Hepatocyte (in vitro differentiated cells): ENCODE data around the gene ATP4A. TPM values are rescaled to one million over a fixed set of nuclear protein-coding genes. Genes with fewer than 3 reads are reported as not detected.

ENCODE experiments used
- DNase-seq: peaks from one replicate; pipeline ENCODE4 v3.0.0-alpha.2; 2016; ENCODE audit warnings: low spot score
- H2AFZ ChIP-seq: fragments of 200-600 bp; sonication (generic); 2 replicates; pipeline ENCODE4 v1.6.0; 2016; ENCODE audit warnings: antibody characterized with exemption, mild to moderate bottlenecking
- H3K27ac ChIP-seq: fragments of 200-600 bp; sonication (generic); 2 replicates; pipeline ENCODE4 v1.5.1; 2016; ENCODE audit warnings: mild to moderate bottlenecking
- H3K27me3 ChIP-seq: fragments of 200-600 bp; sonication (generic); 2 replicates; pipeline ENCODE4 v1.6.1; 2016
- H3K36me3 ChIP-seq: fragments of 200-600 bp; sonication (generic); replicated peaks from 2 replicates; pipeline ENCODE4 v1.5.1; 2016; ENCODE audit warnings: low read depth; ENCODE audit not compliant: insufficient read depth
- H3K4me1 ChIP-seq: fragments of 200-600 bp; sonication (generic); 2 replicates; pipeline ENCODE4 v1.5.1; 2016; ENCODE audit warnings: mild to moderate bottlenecking, moderate library complexity; ENCODE audit not compliant: insufficient read depth
- H3K4me2 ChIP-seq: fragments of 200-600 bp; sonication (generic); 2 replicates; pipeline ENCODE4 v1.6.0; 2016
- H3K4me3 ChIP-seq: fragments of 200-600 bp; sonication (generic); 2 replicates; pipeline ENCODE4 v1.5.1; 2016; ENCODE audit warnings: mild to moderate bottlenecking
- H3K79me2 ChIP-seq: fragments of 200-600 bp; sonication (generic); 2 replicates; pipeline ENCODE4 v1.6.0; 2017; ENCODE audit warnings: mild to moderate bottlenecking
- H3K9me2 ChIP-seq: fragments of 200-600 bp; sonication (generic); replicated peaks from 2 replicates; pipeline ENCODE4 v1.6.0; 2017; ENCODE audit warnings: mild to moderate bottlenecking; ENCODE audit not compliant: insufficient read depth
- H3K9me3 ChIP-seq: fragments of 200-600 bp; sonication (generic); 2 replicates; pipeline ENCODE4 v1.5.1; 2016; ENCODE audit warnings: low read depth, mild to moderate bottlenecking
- H4K20me1 ChIP-seq: fragments of 200-600 bp; sonication (generic); 2 replicates; pipeline ENCODE4 v1.6.0; 2016; ENCODE audit warnings: mild to moderate bottlenecking; ENCODE audit not compliant: insufficient read depth, poor library complexity, severe bottlenecking
- CTCF ChIP-seq: fragments of 200-600 bp; sonication (generic); IDR thresholded peaks from 2 replicates; pipeline ENCODE4 v1.5.1; 2016; ENCODE audit warnings: antibody characterized with exemption, mild to moderate bottlenecking; ENCODE audit not compliant: poor library complexity
- EZH2 ChIP-seq: fragments of 200-600 bp; sonication (generic); IDR thresholded peaks from 2 replicates; pipeline ENCODE4 v1.6.1; 2016; ENCODE audit warnings: antibody characterized with exemption, mild to moderate bottlenecking, borderline replicate concordance
- EZH2phosphoT487 ChIP-seq: fragments of 200-600 bp; sonication (generic); IDR thresholded peaks from one replicate; pipeline ENCODE4 v1.6.1; 2018; ENCODE audit warnings: antibody characterized with exemption, mild to moderate bottlenecking, low read depth, moderate library complexity; ENCODE audit not compliant: unreplicated experiment, severe bottlenecking
- WGBS: methylation state at CpG from one replicate; pipeline ENCODE4 v1.1.6; 2016; ENCODE audit warnings: low lambda C conversion rate; ENCODE audit errors: missing lambda C conversion rate; 5-methylcytosine and 5-hydroxymethylcytosine counted together
- polyA plus RNA-seq: library from polyadenylated mRNA; unstranded; fragments of >200 nt; fragmentation: Nextera tagmentation; extraction: Ambion mirVana; gene quantifications from 2 replicates; pipeline ENCODE4 v1.2.1, GENCODE V29; 2016
- total RNA-seq: library from RNA; depleted of rRNA; stranded (reverse); fragments of >200 nt; gene quantifications from 2 replicates; pipeline ENCODE4 v1.2.3, GENCODE V29; 2014

ATP4A gene
- total and polyA plus RNA-seq, 2 experiments from 2014 or later: 3.5 to 5.0 TPM

- Histone ChIP-seq H2AFZ (no peak overlapping the region), H3K27me3 (no peaks in the 10 kb centered on the region), H3K9me2 (no peaks in the 10 kb centered on the region), H3K36me3 (no peaks in the 10 kb centered on the region), H3K4me1 (no peaks in the 10 kb centered on the region), H3K4me2 (no peak overlapping the region), H3K27ac (no peak overlapping the region), H3K79me2 (no peaks in the 10 kb centered on the region), H3K9me3 (no peaks in the 10 kb centered on the region), H3K4me3 (no peak overlapping the region), H4K20me1 (no peaks in the 10 kb centered on the region)
- TF ChIP-seq CTCF (no peak), EZH2 (no peak), EZH2phosphoT487 (no peak)
- no peak for DNase-seq
- 65% methylated on average over 5 of the region's 5 CpGs for WGBS
These were observed 5.9 kb upstream of the ATP4A start for GRCh38 chr19:35569281-35569781.

GRCh38 chr19:35566738-35567137, 3.3 kb upstream of the ATP4A start:
- Histone ChIP-seq H3K36me3 (no peaks in the 10 kb centered on the region), H3K27ac (no peak overlapping the region), H3K4me2 (no peak overlapping the region), H3K79me2 (no peaks in the 10 kb centered on the region), H2AFZ (no peak overlapping the region), H3K27me3 (no peaks in the 10 kb centered on the region), H3K9me3 (no peaks in the 10 kb centered on the region), H3K9me2 (no peaks in the 10 kb centered on the region), H3K4me1 (no peaks in the 10 kb centered on the region), H3K4me3 (no peak overlapping the region), H4K20me1 (no peaks in the 10 kb centered on the region)
- no peak for DNase-seq
- TF ChIP-seq CTCF (no peak), EZH2phosphoT487 (no peak), EZH2 (no peak)
- WGBS: 93% methylated on average over 7 of the region's 7 CpGs

- Histone ChIP-seq H3K9me2 (no peaks in the 10 kb centered on the region), H3K4me2 (no peak overlapping the region), H3K4me3 (no peak overlapping the region), H3K4me1 (no peaks in the 10 kb centered on the region), H3K27me3 (no peaks in the 10 kb centered on the region), H3K9me3 (no peaks in the 10 kb centered on the region), H3K36me3 (no peaks in the 10 kb centered on the region), H2AFZ (no peak overlapping the region), H4K20me1 (no peaks in the 10 kb centered on the region), H3K79me2 (no peaks in the 10 kb centered on the region), H3K27ac (no peak overlapping the region)
- WGBS: 78% methylated on average over 12 of the region's 12 CpGs
- TF ChIP-seq EZH2phosphoT487 (no peak), CTCF (no peak), EZH2 (no peak)
- DNase-seq: no peak
These were observed 1.8 kb upstream of the ATP4A start for GRCh38 chr19:35565016-35565856.
